Measurements from ENCODE around the gene DHRS4.
"Not testable (repeated sequence)": the region's sequence is repeated elsewhere in the genome, so short reads cannot be mapped to it uniquely, and the experiment has no call there.

DHRS4 gene

DNA sequence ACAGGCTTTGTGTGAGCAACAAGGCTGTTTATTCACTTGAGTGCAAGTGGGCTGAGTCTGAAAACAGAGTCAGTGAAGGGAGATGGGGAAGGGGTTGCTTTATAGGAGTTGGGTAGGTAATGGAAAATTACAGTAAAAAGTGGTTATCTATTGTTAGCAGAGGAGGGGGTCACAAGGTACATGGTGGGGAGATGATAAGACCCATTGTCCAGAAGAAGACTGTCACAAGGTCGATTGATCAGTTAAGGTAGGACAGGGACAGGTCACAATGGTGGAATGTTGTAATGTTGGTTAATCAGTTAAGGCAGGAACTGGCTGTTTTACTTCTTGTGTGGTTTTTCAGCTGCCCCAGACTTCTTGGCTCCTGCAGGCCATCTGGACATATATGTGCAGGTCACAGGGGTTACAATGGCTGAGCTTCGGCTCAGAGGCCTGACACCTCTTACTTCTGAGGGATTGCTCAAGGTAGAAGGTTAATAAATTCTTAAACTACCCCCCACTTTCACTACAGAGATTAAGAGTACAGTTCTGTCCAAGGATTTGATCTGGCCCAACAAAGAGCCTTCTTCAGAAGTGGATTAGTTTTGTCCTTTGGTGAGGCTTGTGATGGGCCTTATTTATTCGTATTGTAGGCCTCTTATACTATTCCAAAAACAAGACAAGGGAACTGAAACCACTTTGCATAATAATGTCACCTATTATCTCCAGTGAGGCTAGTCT lies 13.8 kb upstream of the DHRS4 start:
- no peaks in the 10 kb centered on the region for H3K36me3 ChIP-seq (ENCODE audit: insufficient read depth, low read length)
- H3K4me3 ChIP-seq (ENCODE audit: low read depth, low read length) = no peak overlapping the region
- peaks cover 17% of the 10 kb centered on the region for H3K27me3 ChIP-seq (ENCODE audit: insufficient read depth, low read length)
- no peak overlapping the region for H3K27ac ChIP-seq (ENCODE audit: low read depth, low read length)
- H2AFZ ChIP-seq (ENCODE audit: low read length, unreplicated experiment) = no peak overlapping the region
- H3K4me1 ChIP-seq (ENCODE audit: control insufficient read depth, insufficient read depth, low read length, unreplicated experiment) = no peaks in the 10 kb centered on the region
- no peaks in the 10 kb centered on the region for H3K79me2 ChIP-seq (ENCODE audit: control insufficient read depth, insufficient read depth, low read length, unreplicated experiment)

DNA sequence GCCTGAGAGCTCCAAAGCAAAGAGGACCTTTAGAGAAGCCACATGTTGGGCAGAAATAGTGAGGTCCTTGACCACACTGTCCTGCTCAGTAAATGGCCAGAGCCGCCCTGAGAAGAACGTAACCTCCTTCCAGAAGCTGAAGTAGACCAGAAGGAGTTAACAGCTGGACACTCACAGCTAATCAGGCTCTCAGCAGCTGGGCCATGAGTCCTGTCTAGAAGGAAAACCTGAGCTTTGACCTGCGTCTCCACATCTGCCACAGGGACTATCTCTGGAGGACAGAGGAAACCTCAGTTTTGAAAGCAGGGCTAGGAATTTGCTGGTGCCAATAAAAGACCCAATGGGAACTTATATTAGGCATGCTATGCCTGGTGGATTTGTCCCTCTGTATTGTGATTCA lies 12.3 kb upstream of the DHRS4 start:
- no peaks in the 10 kb centered on the region for H3K4me1 ChIP-seq (ENCODE audit: control insufficient read depth, insufficient read depth, low read length, unreplicated experiment)
- no peaks in the 10 kb centered on the region for H3K79me2 ChIP-seq (ENCODE audit: control insufficient read depth, insufficient read depth, low read length, unreplicated experiment)
- H3K36me3 ChIP-seq (ENCODE audit: insufficient read depth, low read length) = no peaks in the 10 kb centered on the region
- no peak overlapping the region for H3K27ac ChIP-seq (ENCODE audit: low read depth, low read length)
- H3K4me3 ChIP-seq (ENCODE audit: low read depth, low read length) = no peak overlapping the region
- H3K27me3 ChIP-seq (ENCODE audit: insufficient read depth, low read length) = peaks cover 4% of the 10 kb centered on the region; the same call in 1 of the 2 replicates
- no peak overlapping the region for H2AFZ ChIP-seq (ENCODE audit: low read length, unreplicated experiment)

DNA sequence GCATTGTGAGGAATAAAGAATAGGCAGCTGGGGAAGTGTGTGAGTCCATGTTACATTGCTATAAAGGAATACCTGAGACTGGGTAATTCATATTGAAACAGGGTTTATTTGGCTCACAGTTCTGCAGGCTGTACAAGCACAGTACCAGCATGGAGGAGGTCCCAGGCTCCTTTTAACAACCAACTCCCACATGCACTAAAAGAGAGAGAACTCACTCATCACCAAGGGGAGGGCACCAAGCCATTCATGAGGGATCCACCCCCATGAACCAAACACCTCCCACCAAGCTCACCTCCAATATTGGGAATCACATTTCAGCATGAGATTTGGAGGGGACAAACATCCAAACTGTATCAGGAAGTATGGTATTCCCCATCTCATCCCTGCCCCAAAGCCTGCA lies 11.9 kb upstream of the DHRS4 start:
- no peak overlapping the region for H3K4me3 ChIP-seq (ENCODE audit: low read depth, low read length)
- H2AFZ ChIP-seq (ENCODE audit: low read length, unreplicated experiment) = no peak overlapping the region
- 0 out of 2 replicates have a peak, but pooled peaks cover 3% of the 10 kb centered on the region for H3K27me3 ChIP-seq (ENCODE audit: insufficient read depth, low read length)
- H3K79me2 ChIP-seq (ENCODE audit: control insufficient read depth, insufficient read depth, low read length, unreplicated experiment) = no peaks in the 10 kb centered on the region
- H3K4me1 ChIP-seq (ENCODE audit: control insufficient read depth, insufficient read depth, low read length, unreplicated experiment) = no peaks in the 10 kb centered on the region
- H3K27ac ChIP-seq (ENCODE audit: low read depth, low read length) = no peak overlapping the region
- H3K36me3 ChIP-seq (ENCODE audit: insufficient read depth, low read length) = no peaks in the 10 kb centered on the region

DNA sequence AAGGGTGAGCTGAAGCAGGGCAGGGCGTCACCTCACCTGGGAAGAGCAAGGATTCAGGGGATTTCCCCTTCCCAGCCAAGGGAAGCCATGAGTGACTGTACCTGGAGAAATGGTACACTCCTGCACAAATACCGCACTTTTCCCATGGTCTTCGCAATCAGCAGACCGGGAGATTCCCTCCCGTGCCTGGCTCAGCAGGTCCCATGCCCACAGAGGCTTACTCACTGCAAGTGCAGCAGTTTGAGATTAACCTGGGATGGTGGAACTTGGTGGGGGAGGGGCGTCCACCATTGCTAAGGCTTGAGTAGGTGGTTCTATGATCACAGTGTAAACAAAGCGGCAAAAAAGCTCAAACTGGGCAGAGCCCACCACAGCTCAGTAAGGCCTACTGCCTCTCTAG lies 11.0 kb upstream of the DHRS4 start:
- no peaks in the 10 kb centered on the region for H3K79me2 ChIP-seq (ENCODE audit: control insufficient read depth, insufficient read depth, low read length, unreplicated experiment)
- H3K36me3 ChIP-seq (ENCODE audit: insufficient read depth, low read length) = no peaks in the 10 kb centered on the region
- H3K4me1 ChIP-seq (ENCODE audit: control insufficient read depth, insufficient read depth, low read length, unreplicated experiment) = no peaks in the 10 kb centered on the region
- H3K27me3 ChIP-seq (ENCODE audit: insufficient read depth, low read length) = 0 out of 2 replicates have a peak, but pooled peaks cover 3% of the 10 kb centered on the region
- H2AFZ ChIP-seq (ENCODE audit: low read length, unreplicated experiment) = no peak overlapping the region
- no peak overlapping the region for H3K4me3 ChIP-seq (ENCODE audit: low read depth, low read length)
- no peak overlapping the region for H3K27ac ChIP-seq (ENCODE audit: low read depth, low read length)

DNA sequence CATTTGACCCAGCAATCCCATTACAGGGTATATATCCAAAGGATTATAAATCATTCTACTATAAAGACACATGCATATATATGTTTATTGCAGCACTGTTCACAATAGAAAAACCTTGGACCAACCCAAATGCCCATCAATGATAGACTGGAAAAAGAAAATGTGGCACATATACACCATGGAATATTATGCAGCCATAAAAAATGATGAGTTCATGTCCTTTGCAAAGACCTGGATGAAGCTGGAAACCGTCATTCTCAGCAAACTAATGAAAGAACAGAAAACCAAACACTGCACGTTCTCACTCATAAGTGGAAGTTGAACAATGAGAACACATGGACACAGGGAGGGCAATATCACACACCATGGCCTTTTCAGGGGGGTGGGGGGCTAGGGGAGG lies 4.5 kb upstream of the DHRS4 start:
- not testable (repeated sequence) for H3K4me3 ChIP-seq (ENCODE audit: low read depth, low read length); H3K36me3 ChIP-seq (ENCODE audit: insufficient read depth, low read length); H3K27me3 ChIP-seq (ENCODE audit: insufficient read depth, low read length); H2AFZ ChIP-seq (ENCODE audit: low read length, unreplicated experiment); H3K27ac ChIP-seq (ENCODE audit: low read depth, low read length); H3K79me2 ChIP-seq (ENCODE audit: control insufficient read depth, insufficient read depth, low read length, unreplicated experiment); H3K4me1 ChIP-seq (ENCODE audit: control insufficient read depth, insufficient read depth, low read length, unreplicated experiment)

DNA sequence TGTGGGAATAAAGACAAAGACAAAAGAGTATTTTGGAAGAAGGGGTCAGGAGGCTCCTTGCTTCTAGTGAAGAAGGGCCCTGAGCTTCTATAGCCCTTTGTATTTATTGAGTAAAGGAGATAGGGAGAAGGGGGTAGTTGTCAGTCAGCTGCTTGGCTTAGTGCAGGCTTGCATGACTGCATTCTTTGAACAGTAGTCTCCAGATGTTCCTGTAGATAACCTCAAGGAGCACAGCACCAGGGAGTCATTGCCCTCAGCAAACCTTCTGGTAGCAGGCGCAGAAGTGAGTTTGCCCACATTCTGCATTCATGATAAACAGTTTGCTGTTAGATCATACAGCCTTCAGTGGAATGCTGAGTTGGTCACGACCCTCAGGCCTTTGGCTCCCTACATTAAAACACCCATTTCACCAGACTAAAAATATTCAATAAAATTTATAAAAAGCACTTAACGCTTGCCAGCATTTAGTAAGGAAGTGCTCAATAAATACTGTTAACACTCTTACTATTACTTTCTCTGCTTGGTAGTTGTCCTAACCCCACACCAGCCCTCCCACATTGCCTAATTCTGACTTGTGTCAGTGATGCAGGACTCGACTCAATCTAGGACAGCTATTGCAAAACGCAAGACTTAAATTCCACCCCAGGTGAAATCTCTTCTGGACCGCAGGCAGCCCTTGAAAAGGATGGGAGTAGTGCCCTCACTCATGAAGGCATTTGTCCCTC lies 3.0 kb upstream of the DHRS4 start:
- Histone ChIP-seq H3K4me3 (ENCODE audit: low read depth, low read length) (no peak overlapping the region), H3K36me3 (ENCODE audit: insufficient read depth, low read length) (no peaks in the 10 kb centered on the region), H3K4me1 (ENCODE audit: control insufficient read depth, insufficient read depth, low read length, unreplicated experiment) (no peaks in the 10 kb centered on the region)

DNA sequence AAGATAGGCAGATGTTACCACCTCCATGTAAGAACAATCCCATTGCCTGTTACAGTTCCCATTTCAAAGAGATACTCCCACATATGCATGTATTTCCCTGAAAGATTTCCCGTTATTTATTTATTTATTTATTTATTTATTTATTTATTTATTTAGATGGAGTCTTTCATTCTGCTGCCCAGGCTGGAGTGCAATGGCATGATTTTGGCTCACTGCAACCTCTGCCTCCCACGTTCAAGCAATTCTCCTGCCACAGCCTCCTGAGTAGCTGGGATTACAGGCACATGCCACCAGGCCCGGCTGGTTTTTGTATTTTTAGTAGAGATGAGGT lies 2.5 kb upstream of the DHRS4 start:
- not testable (repeated sequence) for H3K27ac ChIP-seq (ENCODE audit: low read depth, low read length); H3K27me3 ChIP-seq (ENCODE audit: insufficient read depth, low read length); H3K4me3 ChIP-seq (ENCODE audit: low read depth, low read length); H3K79me2 ChIP-seq (ENCODE audit: control insufficient read depth, insufficient read depth, low read length, unreplicated experiment); H2AFZ ChIP-seq (ENCODE audit: low read length, unreplicated experiment); H3K4me1 ChIP-seq (ENCODE audit: control insufficient read depth, insufficient read depth, low read length, unreplicated experiment); H3K36me3 ChIP-seq (ENCODE audit: insufficient read depth, low read length)

More for the DNA sequence above, 3.0 kb upstream of the DHRS4 start:
- H2AFZ ChIP-seq (ENCODE audit: low read length, unreplicated experiment) = no peak overlapping the region
- no peaks in the 10 kb centered on the region for H3K27me3 ChIP-seq (ENCODE audit: insufficient read depth, low read length)
- H3K27ac ChIP-seq (ENCODE audit: low read depth, low read length) = no peak overlapping the region
- H3K79me2 ChIP-seq (ENCODE audit: control insufficient read depth, insufficient read depth, low read length, unreplicated experiment) = no peaks in the 10 kb centered on the region

DNA sequence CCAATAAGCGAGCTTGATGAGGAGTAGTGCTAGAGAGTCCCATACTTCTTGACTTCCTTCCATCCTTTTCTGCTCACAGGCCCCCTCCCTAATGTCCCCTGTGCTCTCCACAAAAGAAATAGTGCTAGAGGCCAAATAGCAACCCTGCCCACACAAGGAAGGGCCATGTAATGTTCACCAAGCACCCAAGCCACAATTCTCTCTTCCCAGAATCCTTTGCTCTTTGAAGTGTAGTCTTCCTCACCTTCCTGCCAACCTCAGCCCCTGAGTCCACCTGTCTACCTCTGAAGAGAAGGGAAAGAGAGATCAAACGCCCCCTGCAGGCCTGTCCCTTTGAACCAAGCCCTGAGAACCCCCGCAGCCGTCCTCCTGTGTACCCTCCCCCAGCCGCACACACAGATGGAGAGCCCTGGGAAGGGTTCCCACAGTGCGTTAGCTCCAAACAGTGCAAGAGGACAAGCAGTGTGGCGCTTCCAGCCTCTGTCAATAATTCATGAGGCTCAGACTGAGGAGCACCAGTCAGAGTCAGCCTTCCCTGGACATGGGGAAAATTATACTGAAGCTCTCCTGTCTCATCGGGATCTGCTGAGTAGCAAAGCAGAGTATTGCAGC lies 1.9 kb upstream of the DHRS4 start:
- Histone ChIP-seq H3K27ac (ENCODE audit: low read depth, low read length) (no peak overlapping the region), H2AFZ (ENCODE audit: low read length, unreplicated experiment) (no peak overlapping the region), H3K4me1 (ENCODE audit: control insufficient read depth, insufficient read depth, low read length, unreplicated experiment) (no peaks in the 10 kb centered on the region), H3K27me3 (ENCODE audit: insufficient read depth, low read length) (no peaks in the 10 kb centered on the region), H3K79me2 (ENCODE audit: control insufficient read depth, insufficient read depth, low read length, unreplicated experiment) (no peaks in the 10 kb centered on the region), H3K4me3 (ENCODE audit: low read depth, low read length) (no peak overlapping the region), H3K36me3 (ENCODE audit: insufficient read depth, low read length) (no peaks in the 10 kb centered on the region)

DNA sequence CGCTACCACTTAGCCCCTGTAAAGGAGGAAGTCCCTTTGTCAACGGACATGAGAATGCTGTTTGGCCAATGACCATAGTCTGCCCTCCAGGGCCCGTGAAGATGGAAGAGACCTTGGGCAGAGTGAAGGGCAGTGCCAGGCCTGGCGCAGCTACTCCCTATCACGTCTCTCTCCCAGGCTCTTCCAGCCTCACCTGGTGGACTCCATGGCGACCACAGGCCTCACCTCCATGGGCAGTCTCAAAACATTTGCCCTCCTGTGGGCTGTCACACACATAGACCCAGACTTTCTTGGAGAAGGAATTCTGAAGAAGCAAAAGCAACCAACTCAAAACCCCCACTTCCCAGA lies 480 bp upstream of the DHRS4 start:
- not testable (repeated sequence) for H3K27me3 ChIP-seq (ENCODE audit: insufficient read depth, low read length); H3K36me3 ChIP-seq (ENCODE audit: insufficient read depth, low read length); H3K4me1 ChIP-seq (ENCODE audit: control insufficient read depth, insufficient read depth, low read length, unreplicated experiment); H3K27ac ChIP-seq (ENCODE audit: low read depth, low read length); H3K79me2 ChIP-seq (ENCODE audit: control insufficient read depth, insufficient read depth, low read length, unreplicated experiment)
- H2AFZ ChIP-seq (ENCODE audit: low read length, unreplicated experiment) = peak overlapping the region; percentile 59
- peak overlapping the region; percentile 86 for H3K4me3 ChIP-seq (ENCODE audit: low read depth, low read length)

DNA sequence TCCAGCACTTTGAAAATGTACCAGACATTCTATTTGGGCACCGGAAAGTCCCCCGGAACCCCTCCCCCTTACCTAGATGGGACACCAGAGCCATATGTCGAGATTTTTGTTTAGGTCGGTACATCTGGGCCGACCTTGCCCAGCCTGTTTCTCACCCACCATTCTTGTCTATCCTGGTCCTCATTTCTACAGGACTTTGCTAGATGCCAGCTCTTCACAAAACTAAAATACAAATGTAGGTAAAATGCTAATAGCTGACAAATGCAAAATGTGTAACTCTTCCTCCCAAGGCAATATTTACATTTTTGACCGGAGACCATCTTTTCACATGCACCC lies 677 bp downstream of the DHRS4 start:
- H2AFZ ChIP-seq (ENCODE audit: low read length, unreplicated experiment); H3K4me1 ChIP-seq (ENCODE audit: control insufficient read depth, insufficient read depth, low read length, unreplicated experiment); H3K79me2 ChIP-seq (ENCODE audit: control insufficient read depth, insufficient read depth, low read length, unreplicated experiment); H3K27ac ChIP-seq (ENCODE audit: low read depth, low read length); H3K27me3 ChIP-seq (ENCODE audit: insufficient read depth, low read length); H3K36me3 ChIP-seq (ENCODE audit: insufficient read depth, low read length): not testable (repeated sequence)
- peak overlapping the region; percentile 86 for H3K4me3 ChIP-seq (ENCODE audit: low read depth, low read length)

DNA sequence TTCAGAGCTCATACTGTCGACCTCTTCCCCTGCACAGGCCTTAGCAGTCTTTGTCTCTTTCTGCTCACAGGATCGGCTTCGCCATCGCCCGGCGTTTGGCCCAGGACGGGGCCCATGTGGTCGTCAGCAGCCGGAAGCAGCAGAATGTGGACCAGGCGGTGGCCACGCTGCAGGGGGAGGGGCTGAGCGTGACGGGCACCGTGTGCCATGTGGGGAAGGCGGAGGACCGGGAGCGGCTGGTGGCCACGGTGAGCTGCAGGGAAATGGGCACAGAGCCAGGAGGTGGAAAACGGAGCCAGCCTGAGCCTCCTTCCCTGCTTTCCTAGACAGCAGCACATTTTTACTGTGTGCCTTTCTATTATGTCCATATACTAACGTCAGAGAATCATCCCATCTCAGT lies 1.4 kb downstream of the DHRS4 start:
- not testable (repeated sequence) for H3K4me1 ChIP-seq (ENCODE audit: control insufficient read depth, insufficient read depth, low read length, unreplicated experiment); H3K79me2 ChIP-seq (ENCODE audit: control insufficient read depth, insufficient read depth, low read length, unreplicated experiment); H2AFZ ChIP-seq (ENCODE audit: low read length, unreplicated experiment); H3K27ac ChIP-seq (ENCODE audit: low read depth, low read length); H3K4me3 ChIP-seq (ENCODE audit: low read depth, low read length); H3K27me3 ChIP-seq (ENCODE audit: insufficient read depth, low read length); H3K36me3 ChIP-seq (ENCODE audit: insufficient read depth, low read length)

All from ACC112 (cell line).